OCI-LY7 (cell line): ENCODE data around the gene SLC6A12. TPM values are rescaled to one million over a fixed set of nuclear protein-coding genes. Genes with fewer than 3 reads are reported as not detected.

ENCODE experiments used
- BruUV-seq: library from RNA; stranded (reverse); fragments of 400-500 nt; replicated peaks from 2 replicates; lab custom pipeline; 2021; lab: Mats Ljungman, UMichigan
- CTCF ChIA-PET: fragments of 300-600 bp; sonication (Branson Sonifier 250); formaldehyde crosslinking; loops from one replicate; lab custom pipeline; 2022; ENCODE audit warnings: antibody characterized with exemption; ENCODE audit not compliant: unreplicated experiment; lab: Charles Lee
- POLR2A ChIA-PET: fragments of 300-600 bp; sonication (Branson Sonifier 250); formaldehyde crosslinking; loops from one replicate; lab custom pipeline; 2022; ENCODE audit warnings: antibody characterized with exemption; lab: Charles Lee
- DNase-seq: peaks from one replicate; pipeline ENCODE4 v3.0.0-alpha.2; 2015; ENCODE audit warnings: low spot score
- H2AFZ ChIP-seq: fragments of 200-600 bp; sonication (generic), shearing (Covaris generic); 2 replicates; pipeline ENCODE4 v1.6.1; 2014; ENCODE audit warnings: mild to moderate bottlenecking, antibody characterized with exemption, low read length, moderate library complexity
- H3K27ac ChIP-seq: fragments of 200-600 bp; sonication (generic); 2 replicates; pipeline ENCODE4 v1.5.1; 2014; ENCODE audit warnings: mixed run types, low read depth, mild to moderate bottlenecking, moderate library complexity, low read length, inconsistent platforms; ENCODE audit not compliant: poor library complexity, severe bottlenecking
- H3K36me3 ChIP-seq: fragments of 200-600 bp; sonication (generic); 2 replicates; pipeline ENCODE4 v1.6.1; 2014; ENCODE audit warnings: mild to moderate bottlenecking, antibody characterized with exemption, low read length, moderate library complexity, mixed read lengths; ENCODE audit not compliant: insufficient read depth
- H3K4me1 ChIP-seq: fragments of 200-600 bp; sonication (generic); 2 replicates; pipeline ENCODE4 v1.5.1; 2014; ENCODE audit warnings: mild to moderate bottlenecking, low read length; ENCODE audit not compliant: insufficient read depth, poor library complexity, severe bottlenecking
- H3K4me2 ChIP-seq: fragments of 200-600 bp; sonication (generic); 2 replicates; pipeline ENCODE4 v1.6.1; 2014; ENCODE audit warnings: mild to moderate bottlenecking, low read length
- H3K4me3 ChIP-seq: fragments of 200-600 bp; sonication (generic); 2 replicates; pipeline ENCODE4 v1.5.1; 2014; ENCODE audit warnings: mild to moderate bottlenecking, low read depth, low read length; ENCODE audit not compliant: poor library complexity, severe bottlenecking
- H3K79me2 ChIP-seq: fragments of 200-600 bp; sonication (generic); 2 replicates; pipeline ENCODE4 v1.6.1; 2016; ENCODE audit warnings: low read depth, mild to moderate bottlenecking, low read length, moderate library complexity, mixed read lengths; ENCODE audit not compliant: insufficient read depth
- H3K9me2 ChIP-seq: fragments of 200-600 bp; sonication (generic); 2 replicates; pipeline ENCODE4 v1.6.1; 2016; ENCODE audit warnings: mild to moderate bottlenecking, low read length, mixed read lengths; ENCODE audit not compliant: insufficient read depth
- H3K9me3 ChIP-seq: fragments of 200-600 bp; sonication (generic); 2 replicates; pipeline ENCODE4 v1.6.1; 2014; ENCODE audit warnings: mild to moderate bottlenecking, mixed run types, low read length, mixed read lengths
- H4K20me1 ChIP-seq: fragments of 200-600 bp; sonication (generic); 2 replicates; pipeline ENCODE4 v1.6.1; 2014; ENCODE audit warnings: mild to moderate bottlenecking, antibody characterized with exemption, low read length, moderate library complexity, mixed read lengths; ENCODE audit not compliant: insufficient read depth
- CTCF ChIP-seq: fragments of 200-600 bp; sonication (generic); conservative IDR thresholded peaks from 2 replicates; pipeline ENCODE4 v1.5.1; 2014; ENCODE audit warnings: mild to moderate bottlenecking, antibody characterized with exemption, low read length, moderate library complexity, mixed read lengths
- EZH2phosphoT487 ChIP-seq: fragments of 200-600 bp; sonication (generic); IDR thresholded peaks from 2 replicates; pipeline ENCODE4 v1.6.1; 2018; ENCODE audit warnings: low read depth, borderline replicate concordance, mild to moderate bottlenecking, mixed run types, antibody characterized with exemption, low read length, moderate library complexity, mixed read lengths
- intact Hi-C: fragments of 100-400 bp; cut with micrococcal nuclease; formaldehyde crosslinking; loops from one replicate; pipeline ENCODE4 v1.10.0; 2022; ENCODE audit not compliant: unreplicated experiment
- total RNA-seq, 2 experiments: library from RNA; depleted of rRNA in 1 of 2; stranded (reverse); fragments of >200 nt in 1 of 2; shearing (Covaris generic) in 1 of 2; gene quantifications; 2 replicates each; pipeline ENCODE4 v1.2.3, GENCODE V29; 2014 to 2022

The SLC6A12 gene
- total RNA-seq, 2 experiments from 2014 or later = not detected

GRCh38 chr12:203074-203461 is 10.9 kb downstream of the SLC6A12 start:
- Histone ChIP-seq H3K9me2 (no peaks in the 10 kb centered on the region), H3K36me3 (no peaks in the 10 kb centered on the region), H3K27ac (no peak overlapping the region), H2AFZ (no peak overlapping the region), H3K9me3 (no peaks in the 10 kb centered on the region), H3K79me2 (no peaks in the 10 kb centered on the region), H3K4me2 (no peak overlapping the region), H4K20me1 (no peaks in the 10 kb centered on the region), H3K4me3 (no peak overlapping the region), H3K4me1 (no peaks in the 10 kb centered on the region)
- ChIA-PET POLR2A (no interaction called here), CTCF (no interaction called here)
- intact Hi-C loops = no loop called here
- DNase-seq = no peak
- TF ChIP-seq EZH2phosphoT487 (no peak), CTCF (no peak)
- BruUV-seq = no TSS peak

GRCh38 chr12:202081-202731 is 11.8 kb downstream of the SLC6A12 start:
- TF ChIP-seq CTCF = no peak
- no peak for TF ChIP-seq EZH2phosphoT487
- Histone ChIP-seq H3K79me2 (no peaks in the 10 kb centered on the region), H3K36me3 (no peaks in the 10 kb centered on the region), H3K9me3 (no peaks in the 10 kb centered on the region), H4K20me1 (no peaks in the 10 kb centered on the region), H3K9me2 (no peaks in the 10 kb centered on the region), H3K4me1 (no peaks in the 10 kb centered on the region), H2AFZ (no peak overlapping the region), H3K4me3 (no peak overlapping the region), H3K4me2 (no peak overlapping the region), H3K27ac (no peak overlapping the region)
- ChIA-PET POLR2A (no interaction called here), CTCF (no interaction called here)
- no peak for DNase-seq
- no TSS peak for BruUV-seq
- intact Hi-C loops = no loop called here

- Histone ChIP-seq H4K20me1 (no peaks in the 10 kb centered on the region), H3K4me1 (no peaks in the 10 kb centered on the region), H2AFZ (no peak overlapping the region), H3K9me3 (no peaks in the 10 kb centered on the region), H3K9me2 (no peaks in the 10 kb centered on the region), H3K4me2 (no peak overlapping the region), H3K4me3 (no peak overlapping the region), H3K27ac (no peak overlapping the region), H3K79me2 (no peaks in the 10 kb centered on the region), H3K36me3 (no peaks in the 10 kb centered on the region)
- no peak for DNase-seq
- CTCF ChIA-PET = no interaction called here
- TF ChIP-seq EZH2phosphoT487 (no peak), CTCF (no peak)
- no TSS peak for BruUV-seq
- POLR2A ChIA-PET = interaction anchor here (1.2 kb wide), 1 partner anchor 22 kb away, joined by 3 read pairs; no protein-coding TSS in a partner anchor
- intact Hi-C loops = no loop called here
Observed at GRCh38 chr12:201361-201760, 12.6 kb downstream of the SLC6A12 start.
